Measurements from ENCODE around the gene UQCR11.

Gene UQCR11

DNA sequence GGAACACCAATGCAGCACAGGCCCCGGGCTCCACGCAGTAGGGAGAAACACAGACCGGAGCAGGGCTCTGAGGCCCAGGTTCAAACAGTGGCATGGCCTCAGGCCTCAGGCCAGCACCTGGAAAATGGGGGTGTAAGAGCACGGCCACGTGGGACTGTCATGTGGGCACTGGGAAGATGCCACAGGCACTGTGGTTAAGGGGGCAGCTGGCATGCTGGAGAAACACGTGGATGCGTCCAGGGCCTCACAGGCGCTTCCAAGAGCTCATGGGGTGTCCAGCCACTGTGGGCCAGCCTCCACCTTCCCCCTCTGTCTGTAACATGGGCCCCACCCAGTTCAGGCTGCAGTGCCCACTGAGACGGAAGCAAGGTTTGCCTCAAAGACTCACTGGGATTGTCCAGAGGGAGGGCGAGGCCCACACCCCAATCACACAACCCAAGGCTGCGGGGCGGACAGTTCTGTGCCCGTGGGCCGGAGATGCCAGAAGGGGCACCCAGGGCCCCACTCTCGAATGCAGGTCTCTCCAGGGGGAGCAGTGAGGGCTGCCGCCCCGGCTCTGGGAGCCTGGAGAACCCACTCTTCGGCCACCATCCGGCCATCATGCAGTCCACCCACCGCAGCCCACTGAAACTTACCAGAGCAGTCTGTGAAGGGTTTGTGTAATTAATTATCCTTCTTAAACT, 6.3 kb downstream of the UQCR11 start:
- Histone ChIP-seq H3K4me3 (ENCODE audit: low read length) (no peak overlapping the region), H3K9ac (ENCODE audit: low read length) (no peak overlapping the region), H3K36me3 (ENCODE audit: control insufficient read depth, insufficient read depth, low read length, severe bottlenecking) (peaks cover 41% of the 10 kb centered on the region), H3K4me1 (ENCODE audit: control insufficient read depth, insufficient read depth, low read length) (peaks cover 23% of the 10 kb centered on the region), H3K27me3 (replicated peaks; ENCODE audit: control insufficient read depth, insufficient read depth, low read length) (no peaks in the 10 kb centered on the region), H3K9me3 (ENCODE audit: control insufficient read depth, low read length) (no peaks in the 10 kb centered on the region)
- no peak for DNase-seq (ENCODE audit: low read depth)

DNA sequence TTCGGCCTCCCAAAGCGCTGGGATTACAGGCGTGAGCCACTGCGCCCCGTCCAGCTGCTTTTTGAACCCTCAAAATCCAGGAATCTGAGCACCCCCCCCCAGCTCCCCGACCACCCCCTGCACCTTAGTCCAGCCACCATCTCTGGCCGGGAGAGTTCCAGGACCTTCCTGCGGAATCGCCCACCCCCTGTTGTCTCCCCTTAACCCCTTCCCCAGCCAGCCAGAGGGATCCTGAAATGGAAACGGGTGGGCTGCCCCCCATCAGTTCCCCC, 11.8 kb downstream of the UQCR11 start:
- Histone ChIP-seq H3K36me3 (ENCODE audit: control insufficient read depth, insufficient read depth, low read length, severe bottlenecking) (peaks cover 25% of the 10 kb centered on the region), H3K9ac (ENCODE audit: low read length) (peak overlapping the region; percentile 92), H3K4me3 (ENCODE audit: low read length) (peak overlapping the region; percentile 89), H3K9me3 (ENCODE audit: control insufficient read depth, low read length) (no peaks in the 10 kb centered on the region), H3K4me1 (ENCODE audit: control insufficient read depth, insufficient read depth, low read length) (peaks cover 37% of the 10 kb centered on the region), H3K27me3 (replicated peaks; ENCODE audit: control insufficient read depth, insufficient read depth, low read length) (no peaks in the 10 kb centered on the region)
- DNase-seq (ENCODE audit: low read depth), result no peak

DNA sequence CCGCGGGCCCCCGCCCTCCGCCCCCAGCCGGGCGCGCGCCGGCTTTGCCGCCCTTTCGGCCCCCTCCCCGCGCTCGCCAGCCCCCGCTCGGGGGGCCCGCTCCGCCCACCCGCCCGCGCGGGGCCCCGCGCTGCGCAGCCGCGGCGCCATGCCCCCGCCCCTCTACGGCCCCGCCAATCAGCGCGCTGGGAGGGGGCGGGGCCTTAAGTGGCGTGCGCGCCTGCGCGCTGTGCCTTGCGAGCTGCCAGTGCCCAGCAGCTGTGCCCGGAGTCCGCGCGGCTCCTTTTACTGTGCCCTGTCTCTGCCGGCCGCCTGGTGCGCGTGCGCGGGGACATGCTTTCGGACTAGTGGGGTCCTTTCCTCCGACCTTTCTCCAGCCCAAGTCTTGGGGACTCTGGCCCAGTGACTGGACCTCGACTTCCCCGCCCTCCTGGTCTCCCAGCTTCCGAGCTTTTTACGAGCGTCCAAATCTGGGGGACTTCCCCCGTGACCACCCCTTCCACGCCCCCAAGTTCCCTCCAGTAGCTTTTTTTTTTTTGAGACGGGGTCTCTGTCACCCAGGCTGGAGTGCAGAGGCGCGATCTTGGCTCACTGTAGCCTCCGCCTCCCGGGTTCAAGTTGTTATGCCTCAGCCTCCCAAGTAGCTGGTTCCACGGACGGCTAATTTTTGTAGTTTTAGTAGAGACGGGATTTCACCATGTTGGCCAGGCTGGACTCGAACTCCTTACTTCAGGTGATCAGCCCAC, 12.3 kb downstream of the UQCR11 start, which contains the start of gene MBD3:
TSS of gene MBD3 (minus strand) at position 111 of the 746 bp plus-strand sequence. CDS start 234 bp downstream, outside the sequence.
- H3K9me3 ChIP-seq (ENCODE audit: control insufficient read depth, low read length), result no peaks in the 10 kb centered on the region
- peak within 1 kb of the TSS; percentile 97 for H3K4me3 ChIP-seq (ENCODE audit: low read length)
- peak; percentile 98 for DNase-seq (ENCODE audit: low read depth)
- H3K27me3 ChIP-seq (replicated peaks; ENCODE audit: control insufficient read depth, insufficient read depth, low read length), result no peaks in the 10 kb centered on the region
- peaks cover 23% of the 10 kb centered on the region for H3K36me3 ChIP-seq (ENCODE audit: control insufficient read depth, insufficient read depth, low read length, severe bottlenecking)
- H3K9ac ChIP-seq (ENCODE audit: low read length), result peak within 1 kb of the TSS; percentile 99
- H3K4me1 ChIP-seq (ENCODE audit: control insufficient read depth, insufficient read depth, low read length), result peaks cover 38% of the 10 kb centered on the region

DNA sequence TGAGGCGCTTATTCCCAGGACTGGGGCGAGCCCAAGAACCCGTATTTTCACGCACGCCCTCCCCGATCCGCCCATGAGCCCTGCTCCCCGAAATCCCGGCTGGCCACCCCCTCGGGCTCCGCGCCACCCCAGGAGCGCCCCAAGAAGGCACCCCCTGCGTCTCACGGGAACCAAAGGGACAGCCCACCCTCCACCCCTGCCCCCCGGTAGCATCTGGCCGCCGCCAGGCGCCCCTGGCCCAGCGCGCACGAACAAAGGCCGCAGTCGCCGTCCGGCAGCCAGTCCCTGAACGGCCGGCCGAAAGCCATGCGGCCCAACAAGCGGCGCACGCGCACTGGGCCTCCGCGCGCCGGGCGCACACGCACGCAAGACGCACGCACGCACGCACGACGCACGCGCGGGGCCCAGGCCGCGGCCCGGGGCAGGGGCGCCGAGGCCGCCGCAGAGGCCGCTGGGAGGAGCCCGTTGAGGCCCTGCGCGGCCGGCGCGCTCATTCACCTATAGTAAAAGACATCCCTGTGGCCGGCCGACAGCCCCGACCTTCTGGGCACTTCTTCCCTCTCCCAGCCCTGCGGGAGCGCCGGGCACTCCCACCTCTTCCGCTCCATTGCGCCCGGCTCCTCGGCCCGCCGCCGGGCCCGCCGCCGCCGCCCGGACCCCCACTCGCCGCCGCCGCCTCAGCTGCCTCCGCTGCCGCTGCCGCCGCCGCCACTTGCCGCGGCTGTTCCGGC, 13.1 kb downstream of the UQCR11 start:
- peak; percentile 98 for DNase-seq (ENCODE audit: low read depth)
- peak overlapping the region; percentile 99 for H3K9ac ChIP-seq (ENCODE audit: low read length)
- peak overlapping the region; percentile 97 for H3K4me3 ChIP-seq (ENCODE audit: low read length)
- no peaks in the 10 kb centered on the region for H3K27me3 ChIP-seq (replicated peaks; ENCODE audit: control insufficient read depth, insufficient read depth, low read length)
- H3K36me3 ChIP-seq (ENCODE audit: control insufficient read depth, insufficient read depth, low read length, severe bottlenecking), result peaks cover 15% of the 10 kb centered on the region
- H3K9me3 ChIP-seq (ENCODE audit: control insufficient read depth, low read length), result no peaks in the 10 kb centered on the region
- H3K4me1 ChIP-seq (ENCODE audit: control insufficient read depth, insufficient read depth, low read length), result peaks cover 35% of the 10 kb centered on the region

DNA sequence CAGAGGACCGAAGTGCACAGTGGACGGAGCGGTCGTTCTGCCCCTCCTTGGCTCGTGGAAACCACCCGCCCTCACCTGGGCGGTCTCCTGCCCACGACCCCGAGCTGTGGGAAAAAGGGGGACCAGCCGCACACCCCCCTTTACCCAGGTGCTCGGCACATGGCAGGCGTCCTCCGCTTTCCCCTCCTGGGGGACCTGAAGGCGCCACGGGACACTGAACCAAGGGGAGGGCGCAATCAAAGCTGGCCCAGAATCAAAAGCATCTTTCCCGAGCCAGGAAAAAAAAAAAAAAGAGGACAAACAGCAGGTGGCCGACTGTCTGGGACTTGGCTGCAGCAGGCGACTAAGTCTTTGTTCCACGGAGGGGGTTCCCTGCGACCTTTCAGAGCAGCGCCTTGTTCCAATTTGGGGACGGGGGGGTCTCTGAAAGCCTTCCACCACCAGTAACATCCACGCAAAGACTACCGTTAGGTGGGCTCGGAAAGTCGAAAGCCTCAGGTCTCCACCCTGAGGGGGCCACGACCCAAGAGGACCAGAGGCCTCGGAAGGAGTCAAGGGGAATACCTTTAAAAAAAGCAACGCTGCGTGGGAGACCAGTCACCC, 13.7 kb downstream of the UQCR11 start:
- Histone ChIP-seq H3K4me3 (ENCODE audit: low read length) (peak overlapping the region; percentile 97), H3K36me3 (ENCODE audit: control insufficient read depth, insufficient read depth, low read length, severe bottlenecking) (peaks cover 9% of the 10 kb centered on the region), H3K9me3 (ENCODE audit: control insufficient read depth, low read length) (no peaks in the 10 kb centered on the region), H3K27me3 (replicated peaks; ENCODE audit: control insufficient read depth, insufficient read depth, low read length) (no peaks in the 10 kb centered on the region), H3K9ac (ENCODE audit: low read length) (peak overlapping the region; percentile 99), H3K4me1 (ENCODE audit: control insufficient read depth, insufficient read depth, low read length) (peaks cover 28% of the 10 kb centered on the region)
- DNase-seq (ENCODE audit: low read depth), result peak; percentile 42

DNA sequence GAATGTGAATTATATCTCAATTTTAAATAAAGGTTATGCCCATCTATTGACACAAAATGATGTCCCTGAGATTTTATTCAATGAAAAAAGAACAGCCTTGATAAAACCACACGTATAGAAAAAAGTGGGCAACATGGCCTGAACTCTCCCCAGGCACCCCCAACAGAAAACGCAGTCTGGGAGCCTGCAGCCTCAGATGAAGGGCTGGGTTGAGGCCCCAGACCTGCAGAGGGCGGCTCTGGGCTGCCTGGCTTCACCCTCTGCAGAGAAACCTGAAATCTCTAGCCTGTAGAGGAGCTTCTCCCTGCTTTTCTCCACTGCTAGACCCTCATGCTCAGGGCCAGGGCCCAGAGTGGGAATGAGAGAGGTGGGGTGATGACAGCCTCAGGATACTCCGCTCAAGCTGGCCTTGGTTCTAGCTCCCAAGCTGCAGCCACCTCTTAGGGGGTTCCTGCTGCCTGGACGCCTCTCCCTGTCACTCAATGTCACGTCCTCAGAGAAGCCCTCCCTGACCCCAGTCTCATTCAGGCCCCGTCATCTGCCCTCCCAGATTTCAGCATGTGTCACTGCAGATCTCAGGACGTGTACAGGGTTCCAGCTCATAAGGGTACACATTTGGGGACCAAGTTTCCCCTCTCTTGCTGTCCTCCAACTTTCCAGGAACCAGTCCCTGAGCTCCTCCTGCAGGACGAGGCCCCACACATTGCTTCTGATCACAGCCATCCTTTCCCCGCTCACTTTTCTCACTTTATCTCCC, 14.4 kb downstream of the UQCR11 start:
- H3K27me3 ChIP-seq (replicated peaks; ENCODE audit: control insufficient read depth, insufficient read depth, low read length), result no peaks in the 10 kb centered on the region
- H3K9ac ChIP-seq (ENCODE audit: low read length), result peak overlapping the region; percentile 99
- peak overlapping the region; percentile 97 for H3K4me3 ChIP-seq (ENCODE audit: low read length)
- peaks cover 6% of the 10 kb centered on the region for H3K36me3 ChIP-seq (ENCODE audit: control insufficient read depth, insufficient read depth, low read length, severe bottlenecking)
- DNase-seq (ENCODE audit: low read depth), result peak; percentile 52
- peaks cover 27% of the 10 kb centered on the region for H3K4me1 ChIP-seq (ENCODE audit: control insufficient read depth, insufficient read depth, low read length)
- H3K9me3 ChIP-seq (ENCODE audit: control insufficient read depth, low read length), result no peaks in the 10 kb centered on the region

DNA sequence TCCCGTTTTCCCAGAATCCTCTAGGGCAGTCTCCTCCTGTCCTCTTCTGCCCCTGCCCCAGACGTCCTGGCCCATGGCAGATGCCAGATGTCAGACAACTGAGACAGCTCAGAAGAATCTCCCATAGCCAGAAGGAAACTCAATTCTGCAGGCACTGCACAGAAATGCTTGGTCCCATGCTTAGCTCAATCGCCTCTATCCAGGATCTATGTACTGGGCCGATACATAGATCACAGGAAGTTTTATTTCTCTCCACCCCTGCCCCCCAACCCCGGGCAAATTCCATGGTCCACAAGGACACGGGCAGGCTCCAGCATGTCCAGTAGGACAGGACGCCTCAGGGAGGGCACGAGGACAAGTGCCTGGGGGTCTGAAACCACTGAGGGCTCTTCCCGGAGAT, 17.4 kb downstream of the UQCR11 start:
- DNase-seq (ENCODE audit: low read depth), result no peak
- Histone ChIP-seq H3K4me1 (ENCODE audit: control insufficient read depth, insufficient read depth, low read length) (peaks cover 24% of the 10 kb centered on the region), H3K27me3 (replicated peaks; ENCODE audit: control insufficient read depth, insufficient read depth, low read length) (no peaks in the 10 kb centered on the region), H3K4me3 (ENCODE audit: low read length) (no peak overlapping the region), H3K9ac (ENCODE audit: low read length) (peak overlapping the region; percentile 44), H3K36me3 (ENCODE audit: control insufficient read depth, insufficient read depth, low read length, severe bottlenecking) (peaks cover 13% of the 10 kb centered on the region), H3K9me3 (ENCODE audit: control insufficient read depth, low read length) (no peaks in the 10 kb centered on the region)

DNA sequence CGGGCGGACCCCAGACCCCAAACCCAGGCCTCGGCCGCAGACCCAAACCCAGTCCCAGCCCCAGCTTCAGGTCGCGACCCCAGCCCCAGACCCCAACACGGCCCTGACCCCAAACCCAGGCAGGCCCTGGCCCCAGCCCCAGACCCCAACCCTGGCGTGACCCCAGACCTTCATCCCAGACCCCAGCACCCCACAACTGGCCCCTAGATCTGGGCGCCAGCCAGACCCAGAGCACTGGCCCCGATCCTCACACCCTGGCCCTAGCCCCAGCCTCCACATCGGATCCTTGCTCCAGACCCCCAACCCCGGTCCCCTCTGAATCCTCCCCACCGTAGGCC, 20.1 kb downstream of the UQCR11 start:
- Histone ChIP-seq H3K9me3 (ENCODE audit: control insufficient read depth, low read length) (no peaks in the 10 kb centered on the region), H3K9ac (ENCODE audit: low read length) (no peak overlapping the region), H3K27me3 (replicated peaks; ENCODE audit: control insufficient read depth, insufficient read depth, low read length) (no peaks in the 10 kb centered on the region), H3K4me1 (ENCODE audit: control insufficient read depth, insufficient read depth, low read length) (peaks cover 12% of the 10 kb centered on the region), H3K36me3 (ENCODE audit: control insufficient read depth, insufficient read depth, low read length, severe bottlenecking) (peaks cover 33% of the 10 kb centered on the region), H3K4me3 (ENCODE audit: low read length) (no peak overlapping the region)
- DNase-seq (ENCODE audit: low read depth), result no peak

DNA sequence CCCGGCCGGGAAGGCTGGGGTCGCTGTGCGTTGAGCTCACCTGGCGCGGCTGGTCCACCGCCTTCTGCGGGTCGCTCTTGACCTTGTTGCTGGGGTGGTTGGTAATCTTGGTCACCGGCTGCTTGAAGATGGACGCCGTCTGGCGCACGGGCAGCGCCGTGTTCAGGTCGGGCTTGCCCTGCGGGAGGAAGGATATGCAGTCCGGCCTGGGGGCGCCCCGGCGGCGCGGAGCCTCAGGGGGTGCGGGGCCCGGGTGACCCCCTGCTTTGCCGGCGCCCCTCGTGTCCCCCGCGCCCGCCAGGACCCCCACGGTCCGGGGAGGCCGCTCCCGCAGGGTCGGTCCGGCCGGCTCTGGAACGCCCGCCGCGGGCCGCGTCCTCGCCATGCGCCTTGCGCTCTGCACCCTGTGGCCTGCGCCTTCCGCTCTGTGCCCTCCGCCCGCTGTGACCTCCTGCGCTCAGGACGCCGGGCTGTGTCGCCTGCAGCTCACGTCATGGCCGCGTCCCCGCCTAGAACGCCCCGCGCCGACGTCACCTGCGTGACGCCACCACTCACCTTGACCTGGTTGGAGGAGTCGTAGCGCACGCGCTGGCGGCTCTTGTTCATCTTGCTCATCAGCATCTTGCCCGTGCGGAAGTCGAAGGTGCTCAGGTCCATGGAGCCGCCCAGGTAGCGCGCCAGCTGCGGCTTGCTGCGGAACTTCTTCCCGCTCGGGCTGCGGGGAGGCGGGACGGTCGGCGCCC, 20.6 kb downstream of the UQCR11 start:
- Histone ChIP-seq H3K4me3 (ENCODE audit: low read length) (no peak overlapping the region), H3K9me3 (ENCODE audit: control insufficient read depth, low read length) (no peaks in the 10 kb centered on the region), H3K4me1 (ENCODE audit: control insufficient read depth, insufficient read depth, low read length) (peaks cover 7% of the 10 kb centered on the region), H3K9ac (ENCODE audit: low read length) (no peak overlapping the region), H3K36me3 (ENCODE audit: control insufficient read depth, insufficient read depth, low read length, severe bottlenecking) (peaks cover 38% of the 10 kb centered on the region), H3K27me3 (replicated peaks; ENCODE audit: control insufficient read depth, insufficient read depth, low read length) (no peaks in the 10 kb centered on the region)
- DNase-seq (ENCODE audit: low read depth), result no peak

DNA sequence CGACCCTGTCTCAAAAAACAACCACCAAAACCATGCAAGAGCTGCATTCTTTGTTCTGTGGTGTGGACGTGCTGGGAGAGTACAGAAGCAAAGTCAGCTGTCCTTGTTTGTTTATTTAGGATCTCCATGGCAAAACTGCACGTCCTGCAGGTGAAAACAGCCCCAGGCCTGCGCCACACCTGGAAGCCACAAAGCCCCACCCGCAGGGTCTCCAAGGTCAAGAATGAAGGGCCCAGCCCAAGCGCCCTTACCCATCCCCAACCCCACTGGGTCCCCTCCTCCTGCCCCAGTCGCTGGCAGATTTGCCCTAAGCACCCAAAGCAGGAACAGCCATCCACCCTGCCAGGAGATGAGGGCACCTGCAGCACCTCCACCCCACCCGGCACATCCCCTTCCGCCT, 23.1 kb downstream of the UQCR11 start:
- peaks cover 50% of the 10 kb centered on the region for H3K36me3 ChIP-seq (ENCODE audit: control insufficient read depth, insufficient read depth, low read length, severe bottlenecking)

More for the DNA sequence above, 23.1 kb downstream of the UQCR11 start:
- no peaks in the 10 kb centered on the region for H3K27me3 ChIP-seq (replicated peaks; ENCODE audit: control insufficient read depth, insufficient read depth, low read length)
- no peak for DNase-seq (ENCODE audit: low read depth)
- H3K4me3 ChIP-seq (ENCODE audit: low read length), result no peak overlapping the region
- H3K9me3 ChIP-seq (ENCODE audit: control insufficient read depth, low read length), result no peaks in the 10 kb centered on the region
- no peaks in the 10 kb centered on the region for H3K4me1 ChIP-seq (ENCODE audit: control insufficient read depth, insufficient read depth, low read length)
- no peak overlapping the region for H3K9ac ChIP-seq (ENCODE audit: low read length)

Data from adipocyte (in vitro differentiated cells).